Activated CD4-positive, alpha-beta T cell treated with anti-CD3 and anti-CD28 coated beads for 48 hours (primary cell): ENCODE measurements around the gene MICAL2.

Experiments used
- DNase-seq: peaks from one replicate; pipeline ENCODE4 v3.0.0-alpha.2; 2020

Gene MICAL2

GRCh38 chr11:12276831-12277475 lies 166.6 kb downstream of the MICAL2 start:
- no peak for DNase-seq

- peak; percentile 0 for DNase-seq
Observed at GRCh38 chr11:12278766-12279671, 168.6 kb downstream of the MICAL2 start.

- DNase-seq: no peak
Observed at GRCh38 chr11:12279672-12280108, 169.3 kb downstream of the MICAL2 start.

GRCh38 chr11:12280199-12280837 lies 169.9 kb downstream of the MICAL2 start:
- DNase-seq: no peak

DNA sequence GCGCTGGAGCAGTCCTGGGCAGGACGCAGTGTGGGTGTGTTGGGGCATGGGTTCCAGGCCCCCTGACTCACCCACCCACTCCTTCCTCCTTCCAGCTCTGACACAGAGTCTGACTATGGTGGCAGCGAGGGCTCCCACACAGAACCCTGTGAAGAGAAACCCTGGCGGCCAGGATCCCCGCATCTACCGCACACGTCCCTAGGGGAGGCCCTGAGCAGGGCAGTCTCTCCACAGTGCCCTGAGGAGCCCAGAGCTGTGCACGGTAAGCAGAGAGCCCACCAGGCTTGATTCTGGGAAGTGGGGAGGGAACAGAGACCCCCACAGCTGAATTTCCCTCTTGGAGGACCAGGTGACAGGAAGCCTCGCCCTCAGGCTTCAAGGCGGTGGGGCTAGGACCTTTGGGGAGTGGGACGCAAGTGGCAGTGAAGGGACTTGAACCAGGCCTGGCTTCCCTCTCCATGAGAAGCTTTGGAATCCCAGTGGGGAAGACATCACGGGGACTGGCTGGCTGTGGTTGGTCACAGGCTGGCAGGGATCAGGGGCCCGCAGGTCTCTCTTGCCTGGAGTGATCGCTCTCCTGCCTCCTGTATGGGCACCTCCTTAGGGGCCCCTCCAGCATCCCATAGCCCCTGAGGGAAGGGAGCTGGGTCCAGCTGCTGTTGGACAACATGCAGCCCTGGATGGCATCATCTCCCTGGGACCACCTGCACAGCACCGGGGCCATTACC lies 170.6 kb downstream of the MICAL2 start:
- peak; percentile 37 for DNase-seq

DNA sequence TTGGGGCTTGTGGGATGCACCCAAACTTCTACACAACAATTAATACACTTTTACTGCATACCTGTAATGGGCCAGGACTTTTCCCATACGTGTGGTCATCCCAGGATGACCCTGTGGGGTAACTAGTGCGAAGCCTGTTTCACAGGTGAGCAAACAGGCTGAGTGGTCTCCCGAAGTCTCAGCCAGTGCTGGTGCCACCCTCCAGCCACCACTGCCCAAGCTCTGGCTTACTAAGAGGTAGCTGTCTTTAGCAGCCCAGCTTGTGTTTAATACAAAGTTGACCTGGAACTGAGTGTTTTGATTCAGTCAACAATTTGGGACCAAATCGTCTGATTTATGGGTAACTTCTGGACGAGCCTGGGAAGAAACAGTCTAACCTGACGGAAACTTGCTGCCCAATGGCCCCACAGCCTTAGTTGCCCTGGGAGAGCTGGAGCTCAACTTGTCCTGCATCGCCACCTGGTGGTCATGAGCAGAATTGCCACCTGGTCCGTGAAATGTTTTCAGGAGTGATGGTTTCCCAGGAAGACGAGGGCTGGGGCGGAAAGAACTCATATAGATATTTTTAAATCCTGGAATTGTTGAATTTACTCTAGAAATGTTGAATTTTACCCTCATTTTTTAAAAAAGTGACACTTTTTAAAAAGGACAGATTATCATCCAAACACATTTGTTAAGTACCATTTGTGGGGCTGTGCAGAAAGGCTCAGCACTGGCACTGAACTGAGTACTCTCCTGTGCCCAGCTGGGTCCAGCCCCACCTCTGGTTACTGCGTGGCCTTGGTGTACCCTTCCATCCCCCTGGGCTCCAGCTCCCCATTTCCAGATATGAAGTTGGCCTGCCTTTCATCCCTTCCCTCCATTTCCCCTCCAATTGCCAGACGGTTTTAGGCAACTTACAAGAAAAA lies 171.4 kb downstream of the MICAL2 start:
- peak; percentile 87 for DNase-seq

- DNase-seq: no peak
Observed at GRCh38 chr11:12282676-12283075, 172.3 kb downstream of the MICAL2 start.

GRCh38 chr11:12284316-12285050 lies 174.1 kb downstream of the MICAL2 start:
- no peak for DNase-seq

DNA sequence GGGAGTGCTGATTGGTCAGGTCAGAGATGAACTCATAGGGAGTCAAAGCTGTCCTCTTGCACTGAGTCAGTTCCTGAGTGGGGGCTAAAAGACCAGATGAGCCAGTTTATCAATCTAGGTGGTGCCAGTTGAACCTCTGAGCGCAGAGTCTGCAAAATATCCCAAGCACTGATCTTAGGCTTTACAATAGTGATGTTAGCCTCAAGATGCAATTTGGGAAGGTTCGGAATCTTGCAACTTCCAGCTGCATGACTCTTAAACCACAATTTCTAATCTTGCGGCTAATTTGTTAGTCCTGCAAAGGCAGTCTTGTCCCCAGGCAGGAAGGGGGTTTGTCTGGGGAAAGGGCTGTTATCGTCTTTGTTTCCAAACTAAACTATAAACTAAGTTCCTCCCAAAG lies 174.7 kb downstream of the MICAL2 start:
- no peak for DNase-seq

- no peak for DNase-seq
Observed at GRCh38 chr11:12285811-12286222, 175.4 kb downstream of the MICAL2 start.

DNA sequence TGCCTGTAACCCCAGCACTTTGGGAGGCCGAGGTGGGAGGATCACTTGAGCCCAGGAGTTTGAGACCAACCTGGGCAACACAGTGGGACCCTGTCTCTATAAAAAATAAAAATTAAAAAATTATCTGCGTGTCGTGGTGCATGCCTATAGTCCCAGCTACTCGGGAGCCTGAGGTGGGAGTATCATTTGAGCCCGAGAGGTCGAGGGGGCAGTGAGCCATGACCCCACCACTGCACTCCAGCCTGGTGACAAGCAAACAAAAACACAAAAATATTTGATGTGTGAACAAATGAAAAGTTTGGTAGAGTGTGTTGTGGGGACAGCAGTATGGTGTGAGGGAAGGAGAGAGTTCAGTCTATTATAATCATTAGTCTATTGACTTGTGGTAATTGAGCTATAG lies 176.2 kb downstream of the MICAL2 start:
- no peak for DNase-seq

- no peak for DNase-seq
Observed at GRCh38 chr11:12287009-12287373, 176.6 kb downstream of the MICAL2 start.

- no peak for DNase-seq
Observed at GRCh38 chr11:12287374-12288211, 177.2 kb downstream of the MICAL2 start.

DNA sequence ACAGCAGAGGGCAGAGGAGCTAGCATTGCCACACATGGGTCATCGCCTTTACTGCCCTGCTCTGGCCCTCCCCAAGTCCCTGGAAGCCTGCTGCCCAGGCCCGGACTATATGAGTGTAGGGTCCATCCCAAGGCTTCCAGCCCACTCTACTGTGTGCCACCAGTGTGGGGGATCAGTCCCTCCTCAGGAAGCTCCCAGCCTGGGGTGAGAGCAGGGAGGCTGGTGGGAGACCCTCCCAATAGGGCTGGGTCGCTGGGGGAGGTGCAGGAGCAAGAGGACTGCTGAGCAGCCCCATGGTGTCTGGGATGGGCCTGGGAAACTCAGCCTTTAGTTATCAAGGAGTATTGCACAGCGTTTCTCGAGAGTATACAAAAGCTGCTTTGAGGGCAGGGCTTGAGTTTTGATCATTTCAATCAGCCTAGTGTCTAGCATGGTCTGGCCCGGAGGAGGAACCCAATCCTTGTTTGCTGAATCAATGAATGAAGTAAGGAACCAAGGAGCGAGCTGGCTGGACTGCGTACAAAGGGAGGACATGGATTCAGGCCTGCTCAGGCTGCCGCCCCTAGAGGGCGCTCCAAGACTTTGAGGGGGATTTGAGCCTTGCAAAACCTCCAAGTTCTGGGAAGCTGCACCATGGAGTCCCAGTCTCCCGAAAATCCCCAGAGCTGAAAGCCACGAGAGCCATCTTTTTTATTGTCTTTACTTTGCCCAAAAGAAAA lies 178.0 kb downstream of the MICAL2 start:
- peak; percentile 73 for DNase-seq

DNA sequence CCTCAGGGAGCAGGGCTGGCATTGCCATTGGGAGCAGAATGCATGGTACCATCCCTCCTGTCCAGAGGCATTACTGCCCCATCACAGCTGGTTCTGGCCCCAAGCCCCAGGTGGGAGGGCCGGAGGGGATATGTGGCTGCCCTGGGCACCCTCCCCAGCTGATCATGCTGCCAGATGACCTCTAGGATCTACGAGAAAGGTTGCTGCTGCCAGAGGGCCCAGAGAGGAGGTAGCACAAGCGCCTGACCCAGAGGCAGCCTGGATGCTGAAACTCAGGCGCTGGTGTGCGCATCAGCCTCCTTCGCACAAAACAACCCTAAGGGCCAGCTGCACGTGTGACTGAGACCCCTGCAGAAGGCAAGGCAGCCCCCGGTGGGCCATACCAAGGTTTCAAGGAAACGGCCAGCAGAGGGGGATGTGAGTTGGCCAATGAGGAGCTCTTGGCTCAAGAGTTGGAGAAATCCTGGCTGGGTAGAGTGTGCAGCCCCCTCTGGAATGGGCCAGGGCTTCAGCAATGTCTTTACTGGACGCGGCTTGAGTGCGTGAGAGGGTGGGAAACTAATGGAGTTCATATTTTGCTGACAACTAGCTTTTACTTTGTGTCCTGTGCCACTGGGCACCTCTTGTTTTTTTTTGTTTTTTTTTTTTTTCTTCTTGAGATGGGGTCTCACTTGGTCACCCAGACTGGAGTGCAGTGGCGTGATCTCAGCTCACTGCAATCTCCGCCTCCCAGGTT lies 178.7 kb downstream of the MICAL2 start:
- no peak for DNase-seq

DNA sequence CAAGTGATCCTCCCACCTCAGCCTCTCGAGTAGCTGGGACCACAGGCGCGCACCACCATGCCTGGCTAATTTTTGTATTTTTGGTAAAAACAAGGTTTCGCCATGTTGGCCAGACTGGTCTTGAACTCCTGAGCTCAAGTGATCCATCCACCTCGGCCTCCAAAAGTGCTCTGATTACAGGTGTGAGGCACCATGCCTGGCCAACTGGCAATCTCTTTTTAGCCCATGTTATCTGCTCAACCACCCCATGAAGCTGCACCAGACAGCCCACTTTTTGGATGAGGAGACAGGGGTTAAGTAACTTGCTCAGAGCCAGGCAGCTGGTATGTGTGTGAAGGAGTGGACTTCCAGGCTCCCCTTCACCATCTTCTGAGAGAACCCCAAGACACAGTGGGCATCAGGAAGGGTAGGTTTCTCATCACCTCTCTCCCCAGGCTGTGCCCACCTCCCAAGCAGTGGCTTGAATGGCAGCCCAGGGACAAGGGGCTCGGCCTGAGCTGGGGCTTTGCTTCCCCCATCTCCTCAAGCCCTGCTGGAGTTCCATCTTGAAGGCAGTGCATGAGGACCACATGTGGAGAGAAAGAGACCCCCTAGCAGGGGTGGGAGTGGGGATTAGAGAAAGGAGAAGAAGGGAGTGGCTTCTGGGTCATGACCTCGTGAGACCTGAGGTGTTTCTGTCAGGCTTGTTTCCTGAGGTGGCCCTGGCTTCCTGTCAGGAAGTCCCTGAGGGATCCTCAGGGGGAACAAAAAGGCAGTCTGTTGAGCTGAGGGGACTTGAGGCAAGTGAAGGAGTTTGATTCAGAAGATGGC lies 179.5 kb downstream of the MICAL2 start:
- DNase-seq: no peak

- DNase-seq: no peak
Observed at GRCh38 chr11:12290477-12290922, 180.1 kb downstream of the MICAL2 start.

DNA sequence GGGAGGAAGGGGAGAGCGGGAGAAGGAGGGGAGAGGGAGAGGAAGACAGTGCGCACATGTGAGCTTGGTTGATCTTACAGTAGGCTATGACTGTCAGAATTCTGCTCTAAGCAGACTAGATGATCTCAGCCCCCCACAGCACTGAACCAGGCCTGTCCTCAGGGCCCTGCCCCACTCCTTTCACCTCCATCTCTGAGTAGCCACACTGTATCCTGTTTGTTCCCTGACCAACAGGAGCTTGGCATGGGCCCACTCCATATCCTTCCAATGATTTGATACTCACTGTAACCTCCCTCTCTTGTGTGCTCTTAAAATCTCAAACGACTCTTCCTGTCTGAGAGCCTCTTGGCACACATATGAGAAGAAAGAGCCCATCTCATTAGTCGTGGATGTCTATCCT lies 180.9 kb downstream of the MICAL2 start:
- DNase-seq: no peak
